GM18499 (cell line): Measurements from ENCODE around the gene BCL2L2.

Experiments
- ATAC-seq: cut with Tn5 transposase; IDR thresholded peaks from one replicate; pipeline ENCODE4 v1.9.1; 2021; ENCODE audit warnings: moderate number of reproducible peaks; ENCODE audit not compliant: insufficient read depth, unreplicated experiment

Gene BCL2L2

DNA sequence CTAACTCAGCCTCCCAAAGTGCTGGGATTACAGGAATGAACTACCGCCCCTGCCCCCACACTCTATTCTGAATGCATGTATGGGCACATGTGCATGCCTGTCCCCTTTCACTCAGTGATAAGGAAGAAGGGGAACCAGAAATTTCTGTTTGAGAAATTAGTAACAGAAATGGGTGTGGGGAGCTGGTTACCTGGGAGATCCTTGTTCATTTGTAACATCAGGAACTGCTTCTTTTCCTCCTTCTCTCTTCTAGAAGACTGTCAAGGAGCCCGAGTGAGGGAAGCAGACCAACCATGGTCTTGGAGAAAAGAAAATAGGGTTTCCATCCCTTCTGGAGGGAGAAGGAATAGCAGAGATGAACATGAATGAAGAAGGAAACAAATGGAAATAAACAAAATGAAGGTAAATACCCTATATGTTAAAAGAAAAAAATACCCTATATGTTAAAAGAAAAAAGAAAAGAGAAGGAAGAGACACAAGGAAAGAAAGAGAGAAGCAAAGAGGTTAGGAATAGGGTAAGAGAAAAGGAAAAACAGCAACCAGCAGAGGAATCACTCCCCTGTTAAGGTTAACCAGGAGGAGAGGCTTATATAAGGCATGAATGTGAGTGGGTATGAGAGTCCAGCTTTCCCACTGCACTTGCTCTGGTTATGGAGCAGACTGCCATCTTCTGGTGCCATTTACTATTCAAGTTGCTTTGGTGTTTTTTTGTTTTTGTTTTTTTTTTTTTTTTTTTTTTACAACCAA is 7.2 kb upstream of the BCL2L2 start:
- ATAC-seq, result no peak

DNA sequence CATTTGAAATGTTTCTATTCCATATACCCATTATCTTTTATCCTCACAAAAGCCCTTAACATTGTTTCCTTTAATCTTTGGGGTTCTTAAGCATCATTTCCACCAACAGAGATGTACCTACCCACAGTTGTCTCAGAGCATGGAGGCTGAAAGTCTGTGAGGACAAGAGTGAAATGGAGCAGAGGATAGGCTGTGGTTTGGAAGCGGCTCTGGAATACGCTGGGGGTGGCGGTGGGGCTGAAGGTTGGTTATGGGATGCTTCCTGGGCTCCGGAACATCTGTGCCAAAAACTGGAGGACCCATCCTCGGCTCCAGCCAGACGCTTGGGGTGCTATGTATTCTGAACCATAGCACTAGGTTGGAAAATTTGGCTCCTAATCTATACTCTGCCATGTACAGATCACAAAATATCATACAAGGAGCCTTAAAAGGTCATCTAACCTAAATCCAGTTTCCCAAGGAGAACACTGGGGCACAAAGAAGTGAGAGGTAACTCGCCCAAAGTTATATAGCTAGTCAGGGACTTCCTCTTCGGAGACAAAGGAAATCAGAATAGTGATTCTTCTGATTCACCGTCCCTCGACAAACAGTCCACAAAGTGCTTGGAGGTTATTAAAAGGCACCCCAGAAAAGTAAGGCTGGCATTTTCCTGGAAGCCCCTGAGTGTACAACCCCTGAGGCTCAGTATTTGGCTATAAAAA is 6.5 kb upstream of the BCL2L2 start:
- no peak for ATAC-seq

DNA sequence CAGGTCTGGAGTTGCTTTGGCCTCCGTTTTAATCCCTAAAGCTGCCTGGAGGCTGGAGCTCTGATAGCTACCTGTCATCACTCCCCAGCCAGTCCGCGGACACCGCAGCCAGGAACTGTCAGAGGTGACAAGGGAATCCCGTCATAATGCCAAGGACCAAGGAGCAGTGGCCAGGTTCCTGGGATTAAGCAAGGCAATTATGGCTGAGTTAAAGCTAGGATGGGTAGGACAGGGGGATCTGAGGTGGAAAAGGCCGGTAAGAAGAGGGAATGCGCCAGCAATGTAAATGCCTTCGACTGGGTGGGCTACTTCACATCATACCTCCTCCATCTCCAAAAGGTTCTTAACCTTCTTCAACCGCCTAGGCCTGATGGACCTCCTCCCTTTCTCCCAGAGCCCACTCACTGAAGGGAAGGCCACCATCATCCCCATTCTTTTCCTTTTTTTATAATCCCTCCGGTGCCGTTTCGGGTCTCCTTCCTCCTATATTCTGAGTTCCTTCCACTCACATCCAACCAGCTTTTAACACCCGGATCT is 5.9 kb upstream of the BCL2L2 start:
- ATAC-seq, result no peak

- ATAC-seq, result peak; percentile 47
These were observed 5.2 kb upstream of the BCL2L2 start for GRCh38 chr14:23301288-23301968.

DNA sequence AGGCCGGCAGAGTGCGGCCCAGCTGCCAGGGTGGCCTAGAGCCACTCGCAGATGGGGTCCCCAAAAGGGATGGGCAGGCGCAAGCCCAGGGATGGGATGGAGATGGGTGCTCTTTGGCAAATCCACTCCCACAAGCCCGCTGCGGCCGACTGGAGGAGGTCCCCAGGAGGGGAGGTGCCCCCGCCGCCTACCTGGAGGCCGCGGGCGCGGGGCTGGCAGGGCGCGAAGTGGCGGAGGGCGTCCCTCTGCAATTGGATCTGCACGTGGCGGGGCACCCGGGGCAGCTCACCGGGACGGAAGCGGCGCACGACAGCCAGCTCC is 4.7 kb upstream of the BCL2L2 start:
- peak; percentile 11 for ATAC-seq

DNA sequence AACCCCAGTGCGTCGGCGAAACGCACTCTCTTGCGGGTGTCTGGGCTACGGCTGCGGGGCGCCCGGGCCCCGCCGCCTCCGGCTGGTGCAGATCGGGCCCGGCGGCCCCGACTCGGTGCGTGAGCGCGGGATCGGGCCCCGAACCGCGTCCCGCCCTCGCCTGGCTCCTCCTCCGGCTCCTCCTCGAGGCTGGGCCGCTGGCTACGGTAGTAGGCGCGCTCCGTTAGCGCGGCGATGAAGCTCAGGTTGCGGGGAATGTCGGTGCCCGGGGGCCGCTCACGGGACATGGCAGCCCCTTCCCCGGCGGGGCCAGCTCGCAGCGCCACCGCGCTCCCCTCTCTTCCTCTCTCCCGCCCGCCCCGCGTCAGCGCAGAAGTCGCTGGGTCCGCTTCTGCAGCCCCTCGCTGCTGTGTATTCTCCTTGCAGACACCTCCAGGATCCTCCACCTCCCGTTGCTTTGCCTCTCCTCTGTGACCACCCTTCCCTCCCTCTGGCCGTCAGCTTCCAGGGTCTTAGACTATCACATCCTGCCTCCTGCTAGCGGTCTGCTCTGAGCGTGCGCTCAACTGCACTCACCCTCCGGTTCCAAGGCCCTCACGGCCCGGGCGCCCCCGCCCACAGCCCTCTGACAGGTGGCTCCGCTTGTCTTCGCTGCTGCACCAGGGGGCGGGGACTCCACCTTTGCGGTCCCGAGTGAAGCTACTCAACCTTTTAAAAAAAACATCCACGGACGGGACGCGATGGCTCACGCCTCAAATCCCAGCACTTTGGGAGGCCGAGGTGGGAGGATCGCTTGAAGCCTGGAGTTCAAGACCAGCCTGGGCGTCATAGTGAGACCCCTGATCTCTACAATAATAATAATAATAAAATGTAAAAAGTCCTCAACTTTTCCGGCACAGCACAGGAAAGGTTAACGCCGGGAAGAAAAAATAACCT is 4.1 kb upstream of the BCL2L2 start, which contains the start of gene PPP1R3E:
Gene PPP1R3E, minus strand, starts transcription at position 570 of the 936 bp plus-strand sequence. Its CDS starts 283 bp downstream, at position 287.
- ATAC-seq, result peak; percentile 16

DNA sequence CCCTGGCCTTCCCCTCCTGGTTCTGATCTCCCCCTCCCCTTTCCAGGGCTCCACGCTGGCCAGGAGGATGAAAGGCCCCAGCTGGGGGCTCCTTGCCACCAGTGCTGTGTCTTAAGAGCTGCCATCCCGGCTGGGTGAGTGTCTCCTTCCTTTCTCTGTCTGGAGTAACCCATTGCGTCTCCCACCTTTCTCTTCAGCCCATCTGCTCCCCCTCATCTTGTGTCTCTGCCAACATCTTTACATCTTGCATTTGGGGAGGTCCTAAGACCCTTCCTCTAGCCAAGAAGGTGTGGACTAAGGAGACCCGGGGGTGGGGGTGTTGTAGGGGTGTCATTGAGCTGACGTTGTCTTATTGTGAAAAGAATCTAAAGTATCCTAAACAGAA is 505 bp downstream of the BCL2L2 start:
- no peak for ATAC-seq

DNA sequence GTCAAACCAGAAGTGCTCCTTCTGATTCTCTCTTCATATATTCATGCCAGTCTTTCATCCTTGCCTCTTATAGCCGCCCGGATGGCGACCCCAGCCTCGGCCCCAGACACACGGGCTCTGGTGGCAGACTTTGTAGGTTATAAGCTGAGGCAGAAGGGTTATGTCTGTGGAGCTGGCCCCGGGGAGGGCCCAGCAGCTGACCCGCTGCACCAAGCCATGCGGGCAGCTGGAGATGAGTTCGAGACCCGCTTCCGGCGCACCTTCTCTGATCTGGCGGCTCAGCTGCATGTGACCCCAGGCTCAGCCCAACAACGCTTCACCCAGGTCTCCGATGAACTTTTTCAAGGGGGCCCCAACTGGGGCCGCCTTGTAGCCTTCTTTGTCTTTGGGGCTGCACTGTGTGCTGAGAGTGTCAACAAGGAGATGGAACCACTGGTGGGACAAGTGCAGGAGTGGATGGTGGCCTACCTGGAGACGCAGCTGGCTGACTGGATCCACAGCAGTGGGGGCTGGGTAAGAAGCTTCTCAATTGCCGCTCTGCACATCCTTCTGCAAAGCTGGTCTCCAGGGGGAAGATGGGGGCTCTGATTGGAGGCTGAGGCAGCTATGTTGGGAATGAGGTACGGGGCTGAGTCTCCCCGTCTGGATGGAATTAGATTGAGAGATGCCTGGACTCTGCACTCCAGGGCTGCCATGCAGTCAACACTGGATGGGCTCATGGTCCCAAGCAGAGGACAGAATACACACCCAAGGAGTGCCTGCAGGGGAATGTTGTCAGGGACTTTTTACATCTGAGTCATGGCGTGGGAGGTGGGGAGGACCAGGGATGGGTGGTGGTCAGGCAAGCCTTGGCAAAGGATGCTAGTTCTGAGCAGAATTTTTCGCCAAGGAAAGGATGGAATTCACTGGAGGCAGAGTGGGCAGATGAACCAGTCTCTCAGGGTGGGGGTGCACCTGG is 1.3 kb downstream of the BCL2L2 start:
- no peak for ATAC-seq

DNA sequence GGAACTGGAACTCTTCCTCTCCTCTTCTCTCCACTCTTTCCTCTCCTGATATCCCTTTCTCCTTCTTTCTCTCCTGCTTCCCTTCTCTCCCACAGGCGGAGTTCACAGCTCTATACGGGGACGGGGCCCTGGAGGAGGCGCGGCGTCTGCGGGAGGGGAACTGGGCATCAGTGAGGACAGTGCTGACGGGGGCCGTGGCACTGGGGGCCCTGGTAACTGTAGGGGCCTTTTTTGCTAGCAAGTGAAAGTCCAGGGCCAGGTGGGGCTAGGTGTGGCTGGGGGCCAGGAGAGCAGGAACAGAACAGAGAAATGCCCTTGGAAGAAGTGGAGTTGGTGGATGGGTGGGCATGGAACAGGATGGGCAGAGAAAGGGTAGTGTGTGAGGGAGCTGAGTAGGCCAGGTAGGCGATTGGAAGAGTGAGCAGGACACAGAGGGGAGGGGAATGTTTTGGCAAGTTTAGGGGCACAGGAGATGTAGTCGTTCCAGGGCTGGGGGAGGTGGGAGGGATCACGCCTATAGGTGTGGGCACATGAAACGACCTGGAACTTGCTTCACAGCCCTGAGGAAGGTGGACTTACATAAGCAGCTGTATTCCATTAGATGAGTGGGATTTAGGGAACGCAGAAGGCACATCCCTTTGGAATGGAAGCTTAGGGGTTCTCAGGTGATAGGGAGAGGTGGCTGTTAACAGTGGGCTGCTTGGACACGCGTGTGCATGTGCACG is 2.2 kb downstream of the BCL2L2 start:
- no peak for ATAC-seq

DNA sequence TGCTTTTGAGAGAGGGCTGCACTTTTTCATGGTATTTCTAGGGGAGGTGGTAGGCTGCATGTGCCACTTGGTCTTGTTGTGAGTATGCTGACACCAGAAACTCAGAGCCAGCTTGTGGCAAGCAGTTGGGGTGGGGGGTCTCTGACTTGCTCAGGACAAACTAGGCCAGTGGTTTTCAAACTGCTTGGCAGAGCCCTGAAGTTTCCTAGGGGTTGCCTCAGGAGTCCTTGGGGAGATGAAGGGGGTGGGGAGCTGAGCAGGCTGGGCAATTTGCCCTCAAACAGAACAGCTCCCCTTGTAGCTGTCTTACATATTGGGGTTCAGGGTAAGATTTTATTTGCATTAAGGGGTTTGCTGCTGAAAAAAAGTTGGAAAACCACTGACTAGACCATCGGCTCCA is 3.9 kb downstream of the BCL2L2 start:
- ATAC-seq, result no peak

GRCh38 chr14:23316300-23316699 is 9.7 kb downstream of the BCL2L2 start:
- no peak for ATAC-seq

DNA sequence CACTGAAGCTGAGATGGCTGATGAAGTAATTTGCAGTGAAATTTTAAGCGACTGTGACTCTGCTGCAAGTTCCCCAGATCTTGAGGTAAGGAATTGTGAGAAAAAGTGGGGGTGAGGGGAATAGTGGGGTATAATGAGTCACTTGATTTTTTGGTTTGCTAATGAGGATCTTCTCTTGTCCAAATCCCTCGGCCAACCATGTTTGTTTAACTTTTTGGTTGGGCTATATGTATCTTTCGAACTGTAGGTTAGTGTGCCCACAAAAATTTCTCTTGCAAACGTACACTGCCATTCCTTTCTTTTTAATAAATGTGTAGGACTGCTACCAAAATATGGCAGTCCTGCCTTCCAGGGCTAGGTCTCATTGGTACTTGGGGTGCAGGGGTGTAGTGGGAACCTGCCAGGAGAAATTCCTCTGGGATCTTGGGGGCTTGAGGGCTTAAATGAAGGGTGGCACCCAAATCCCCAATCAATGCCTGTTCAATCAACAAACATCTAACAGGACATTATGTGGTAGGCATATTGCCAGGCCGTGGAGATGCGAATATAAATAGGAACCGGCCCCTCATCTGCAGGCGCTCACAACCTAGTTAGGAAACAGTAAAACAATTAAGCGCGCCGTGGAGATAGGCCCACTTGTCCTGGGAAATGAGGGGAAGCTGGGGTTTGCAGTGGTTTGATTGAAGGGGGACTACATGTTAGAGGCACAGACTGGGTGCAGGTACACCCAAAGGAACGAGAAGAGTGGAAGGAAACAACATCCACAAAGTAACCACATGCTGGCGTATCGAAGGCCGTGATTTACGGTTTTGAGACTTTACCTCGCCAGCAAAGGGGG is 13.3 kb downstream of the BCL2L2 start:
- no peak for ATAC-seq

GRCh38 chr14:23320584-23321571 is 14.2 kb downstream of the BCL2L2 start, which contains the start of gene PABPN1:
Gene PABPN1 (plus strand): TSS chr14:23321457. CDS start chr14:23321470, 13 bp downstream.
- ATAC-seq, result peak; percentile 87

DNA sequence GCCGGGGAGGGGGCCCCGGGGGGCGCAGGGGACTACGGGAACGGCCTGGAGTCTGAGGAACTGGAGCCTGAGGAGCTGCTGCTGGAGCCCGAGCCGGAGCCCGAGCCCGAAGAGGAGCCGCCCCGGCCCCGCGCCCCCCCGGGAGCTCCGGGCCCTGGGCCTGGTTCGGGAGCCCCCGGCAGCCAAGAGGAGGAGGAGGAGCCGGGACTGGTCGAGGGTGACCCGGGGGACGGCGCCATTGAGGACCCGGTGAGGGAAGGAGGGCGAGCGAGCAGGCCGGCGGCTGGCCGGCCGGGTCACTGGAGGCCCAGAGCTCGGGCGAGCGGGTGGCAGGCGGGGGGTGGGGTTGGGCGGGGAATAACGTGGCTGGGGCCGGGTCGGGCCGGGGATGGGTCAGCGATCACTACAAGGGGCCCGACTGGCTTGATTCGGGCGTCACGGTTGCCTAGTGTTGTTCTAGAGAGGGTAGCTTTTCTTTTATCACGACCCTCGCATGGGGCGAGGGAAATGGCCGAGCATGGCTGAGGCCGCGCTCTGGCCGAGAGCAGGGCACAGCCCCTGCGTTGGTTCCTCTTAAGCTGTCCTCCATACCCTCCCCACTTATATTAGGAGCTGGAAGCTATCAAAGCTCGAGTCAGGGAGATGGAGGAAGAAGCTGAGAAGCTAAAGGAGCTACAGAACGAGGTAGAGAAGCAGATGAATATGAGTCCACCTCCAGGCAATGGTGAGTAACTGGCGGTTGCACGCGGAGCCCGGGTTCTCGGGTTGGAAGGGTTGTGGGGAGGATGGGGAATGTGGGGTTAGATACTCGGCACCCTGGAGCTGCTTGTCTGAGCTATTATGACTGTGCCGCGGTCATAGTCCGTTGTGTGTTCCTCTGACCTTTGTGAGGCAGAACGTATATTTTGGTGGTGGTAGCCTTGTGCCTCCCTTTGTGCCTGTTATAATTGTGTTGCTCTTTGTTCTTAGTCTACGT is 15.2 kb downstream of the BCL2L2 start:
- ATAC-seq, result no peak
